Right renal cortex interstitium (tissue), 3 donors: Measurements from ENCODE around the gene ZCCHC2. TPM values are rescaled to one million over a fixed set of nuclear protein-coding genes. Genes with fewer than 3 reads are reported as not detected.

Source experiments
- DNase-seq, 3 donors: peaks; one replicate each; pipeline ENCODE4 v3.0.0-alpha.2; 2013; ENCODE audit warnings: low read depth in 3 of 3, low spot score in 2 of 3
- polyA plus RNA-seq, 3 donors: library from polyadenylated mRNA; unstranded; fragments of 120-200 nt; gene quantifications; one replicate each; pipeline ENCODE4 v1.2.1, GENCODE V29; 2013; ENCODE audit not compliant: insufficient read length in 3 of 3

ZCCHC2 gene
- polyA plus RNA-seq, 3 donors: 14.5 to 16.5 (median 15.6) TPM

DNA sequence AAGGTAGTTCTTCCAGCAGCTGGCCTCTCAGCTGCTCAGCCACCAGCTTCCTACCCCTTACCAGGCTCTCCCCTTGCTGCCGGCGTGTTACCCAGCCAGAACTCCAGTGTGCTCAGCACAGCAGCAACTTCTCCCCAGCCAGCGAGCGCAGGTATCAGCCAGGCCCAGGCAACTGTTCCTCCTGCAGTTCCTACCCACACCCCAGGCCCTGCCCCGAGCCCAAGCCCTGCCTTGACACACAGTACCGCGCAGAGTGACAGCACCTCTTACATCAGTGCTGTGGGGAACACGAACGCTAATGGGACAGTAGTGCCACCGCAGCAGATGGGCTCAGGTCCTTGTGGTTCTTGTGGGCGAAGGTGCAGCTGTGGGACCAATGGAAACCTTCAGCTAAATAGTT is 52.0 kb downstream of the ZCCHC2 start:
- DNase-seq: no peak

GRCh38 chr18:62576271-62576670 is 53.4 kb downstream of the ZCCHC2 start:
- DNase-seq: no peak

DNA sequence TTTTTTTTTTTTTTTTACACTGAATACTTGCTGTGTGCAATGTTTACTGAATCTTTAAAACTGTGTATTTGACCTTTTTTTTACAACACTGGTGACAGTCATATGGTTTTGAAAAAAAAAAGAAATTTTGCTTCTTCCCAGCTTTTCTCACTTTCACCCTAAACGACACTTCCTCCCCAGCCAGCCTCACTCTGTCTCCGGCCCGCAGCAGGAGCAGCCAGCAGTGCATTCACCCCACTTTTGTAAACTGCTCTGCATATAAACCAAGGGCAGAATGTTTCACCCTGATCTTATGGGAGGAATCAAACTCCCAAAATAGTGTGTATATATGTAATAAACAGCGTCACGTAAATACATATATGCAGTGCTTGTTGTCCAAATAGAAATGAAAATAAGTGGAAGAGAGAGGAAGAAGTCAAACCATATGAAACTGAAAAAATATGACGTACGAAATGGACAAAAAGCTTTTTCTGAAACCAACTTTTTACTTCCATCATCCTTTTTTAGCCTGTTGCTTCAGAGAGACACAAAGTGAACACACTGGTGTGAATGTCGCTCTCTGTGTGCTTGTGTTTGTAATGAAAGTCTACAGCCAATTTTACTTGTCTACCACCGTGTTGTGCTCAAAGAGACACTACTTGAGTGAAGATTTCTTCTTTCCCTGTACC is 54.2 kb downstream of the ZCCHC2 start:
- DNase-seq: no peak

- DNase-seq: no peak
Observed at GRCh38 chr18:62577765-62578164, 54.9 kb downstream of the ZCCHC2 start.

DNA sequence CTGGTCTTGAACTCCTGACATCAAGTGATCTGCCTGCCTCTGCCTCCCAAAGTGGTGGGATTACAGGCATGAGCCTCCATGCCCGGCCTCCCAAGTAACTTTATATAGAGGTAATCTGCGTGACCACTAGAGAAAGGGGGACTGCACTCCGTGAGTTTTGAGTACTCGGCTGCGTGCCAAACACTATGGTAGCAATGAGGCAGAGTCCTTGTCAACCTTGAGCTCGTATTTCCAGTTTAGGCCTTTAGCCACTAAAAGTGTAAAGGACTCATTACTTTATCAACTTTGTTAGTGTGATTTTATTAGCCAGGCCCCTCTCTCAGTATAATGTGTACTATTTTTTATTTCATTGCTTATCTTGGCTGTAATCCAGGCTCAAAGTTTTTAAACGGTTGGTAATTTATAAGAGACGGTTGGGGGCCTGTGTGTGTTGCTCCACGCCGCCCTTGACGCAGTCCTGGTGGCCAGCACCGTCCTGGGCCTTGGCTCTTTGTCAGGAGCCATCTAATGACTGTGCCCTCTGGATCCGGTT is 56.2 kb downstream of the ZCCHC2 start:
- no peak for DNase-seq

- no peak for DNase-seq
Observed at GRCh38 chr18:62583376-62583775, 60.6 kb downstream of the ZCCHC2 start.

DNA sequence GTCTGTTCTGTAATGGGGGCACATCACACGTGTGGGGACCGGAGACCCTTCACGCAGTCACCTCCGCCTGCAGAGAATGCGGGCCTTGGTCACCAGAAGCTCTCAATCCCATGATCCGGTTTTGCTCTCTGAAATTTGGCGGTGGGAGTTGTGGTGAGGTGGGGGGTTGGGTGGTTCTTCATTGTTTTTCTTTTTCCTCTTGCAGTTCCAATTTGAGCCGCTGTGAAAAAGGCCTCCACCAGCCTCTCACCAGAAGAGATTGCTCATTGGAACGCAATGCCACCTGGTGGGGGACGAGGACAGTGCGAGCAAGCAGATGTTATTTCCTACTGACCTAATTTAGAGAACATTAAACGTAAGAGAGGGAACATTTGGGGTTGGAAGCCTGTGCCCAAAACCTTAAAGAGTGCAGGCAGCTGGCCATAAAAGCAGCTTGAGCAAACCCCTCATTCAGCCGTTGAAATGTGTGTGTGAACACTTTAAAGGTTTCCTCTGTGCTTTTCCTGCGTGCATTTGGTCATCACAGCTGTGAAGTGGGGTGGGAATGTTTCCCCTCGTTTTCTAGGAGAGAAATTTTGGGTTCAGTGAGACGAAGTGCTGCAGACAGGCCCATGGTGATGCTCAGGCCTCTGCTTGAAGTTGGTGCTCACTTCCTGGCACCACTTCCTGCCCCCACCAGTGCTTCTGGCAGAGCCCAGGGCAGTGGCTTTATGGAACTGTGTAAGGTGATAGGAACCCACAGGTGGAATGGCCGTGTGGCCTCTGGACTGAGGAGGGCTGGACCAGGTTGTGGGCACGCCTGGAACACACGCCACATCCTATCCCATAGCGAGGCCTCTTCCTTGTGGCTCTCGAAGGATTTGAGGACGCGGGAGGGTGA is 61.7 kb downstream of the ZCCHC2 start:
- peak; percentile 61 to 82 (median 76) for DNase-seq

DNA sequence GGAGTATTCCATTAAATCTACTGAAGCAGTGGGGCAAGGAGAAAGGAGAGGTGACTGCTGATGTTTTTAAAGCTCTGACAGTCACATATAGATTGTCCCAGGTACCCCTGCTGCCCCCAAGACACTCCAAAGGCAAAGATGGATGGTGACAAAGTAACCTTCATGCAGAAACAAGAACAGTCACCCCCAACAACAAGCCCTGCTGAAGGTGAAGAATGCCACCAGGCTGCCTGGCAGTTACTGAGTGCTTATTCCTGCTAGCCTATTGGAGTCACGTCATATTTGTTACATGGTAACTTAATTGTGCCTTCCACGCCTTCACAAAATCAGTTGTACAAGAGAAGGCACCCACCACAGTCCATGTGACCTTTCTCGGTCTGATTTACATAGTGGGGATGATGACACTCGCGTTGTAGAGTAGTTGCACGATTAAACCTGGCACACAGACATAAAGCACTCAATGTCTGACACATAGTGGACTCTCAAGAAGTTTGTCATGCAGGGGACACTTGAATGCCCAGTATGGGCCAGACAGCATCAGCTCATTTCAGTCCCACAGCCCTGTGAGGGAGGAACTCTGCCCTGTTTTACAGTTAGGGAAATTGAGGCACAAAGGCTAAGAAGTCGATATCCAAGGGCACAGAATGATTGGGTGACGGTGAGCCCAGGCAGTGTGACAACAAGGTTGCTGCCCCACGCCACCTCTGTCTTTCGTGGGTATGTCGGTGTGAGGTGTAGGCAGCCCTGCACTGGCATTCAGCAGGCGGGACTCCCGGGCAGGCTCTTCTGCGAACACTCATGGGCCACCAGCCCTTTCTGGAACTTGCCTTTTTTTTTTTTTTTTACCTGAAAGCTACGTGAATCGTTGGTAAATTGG is 62.7 kb downstream of the ZCCHC2 start:
- DNase-seq: no peak

DNA sequence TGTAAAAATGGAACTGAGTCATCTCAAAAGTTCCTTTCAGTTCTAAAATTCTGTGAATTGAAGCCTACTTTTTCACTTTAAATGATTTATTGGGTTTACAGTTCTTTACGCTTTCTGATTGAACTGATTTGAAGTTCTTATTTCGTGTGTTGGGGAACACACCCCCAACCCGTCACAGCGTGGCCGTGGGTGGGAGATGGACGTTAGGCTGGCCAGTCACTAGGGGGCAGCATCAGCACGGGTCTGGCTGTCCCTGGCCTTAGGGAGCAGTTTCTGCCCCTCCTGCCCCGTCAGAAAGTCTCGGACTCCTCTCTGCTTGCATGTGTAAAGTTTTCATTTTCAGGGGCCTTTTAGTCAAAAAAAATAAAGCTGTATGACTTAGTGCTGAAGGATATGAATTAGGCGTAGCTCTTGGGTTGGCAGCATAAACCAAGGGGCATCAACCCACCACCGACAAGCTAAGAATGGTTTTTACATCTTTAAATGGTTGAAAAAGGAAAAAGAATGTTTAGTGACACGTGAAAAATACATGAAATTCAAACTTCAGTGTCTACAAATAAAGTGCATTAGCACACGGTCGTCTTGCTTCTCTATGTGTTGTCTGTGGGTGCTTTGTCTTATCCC is 63.4 kb downstream of the ZCCHC2 start:
- DNase-seq: no peak

- no peak for DNase-seq
Observed at GRCh38 chr18:62586781-62587487, 64.1 kb downstream of the ZCCHC2 start.

DNA sequence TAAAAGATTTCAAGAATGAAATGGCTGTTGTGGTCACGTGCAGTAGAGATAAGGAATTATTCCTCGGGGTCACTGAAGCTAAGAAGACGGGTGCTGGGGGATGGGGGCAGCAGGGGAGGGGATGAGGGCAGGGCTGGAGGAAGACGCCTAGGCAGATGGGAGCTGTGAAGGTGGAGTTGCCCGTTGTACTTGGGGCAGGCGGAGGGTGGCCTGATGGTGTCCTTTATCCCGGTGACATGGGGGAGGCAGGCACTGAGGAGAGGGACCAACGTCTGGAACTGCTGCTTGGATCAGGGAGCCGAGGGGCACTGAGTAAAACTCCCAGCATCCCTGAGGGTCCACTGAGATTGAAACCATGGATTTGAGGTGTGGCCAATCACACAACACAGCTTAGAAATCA is 64.9 kb downstream of the ZCCHC2 start:
- DNase-seq: no peak

GRCh38 chr18:62588217-62588616 is 65.4 kb downstream of the ZCCHC2 start:
- DNase-seq: no peak

GRCh38 chr18:62590799-62591590 is 68.2 kb downstream of the ZCCHC2 start:
- DNase-seq: no peak

DNA sequence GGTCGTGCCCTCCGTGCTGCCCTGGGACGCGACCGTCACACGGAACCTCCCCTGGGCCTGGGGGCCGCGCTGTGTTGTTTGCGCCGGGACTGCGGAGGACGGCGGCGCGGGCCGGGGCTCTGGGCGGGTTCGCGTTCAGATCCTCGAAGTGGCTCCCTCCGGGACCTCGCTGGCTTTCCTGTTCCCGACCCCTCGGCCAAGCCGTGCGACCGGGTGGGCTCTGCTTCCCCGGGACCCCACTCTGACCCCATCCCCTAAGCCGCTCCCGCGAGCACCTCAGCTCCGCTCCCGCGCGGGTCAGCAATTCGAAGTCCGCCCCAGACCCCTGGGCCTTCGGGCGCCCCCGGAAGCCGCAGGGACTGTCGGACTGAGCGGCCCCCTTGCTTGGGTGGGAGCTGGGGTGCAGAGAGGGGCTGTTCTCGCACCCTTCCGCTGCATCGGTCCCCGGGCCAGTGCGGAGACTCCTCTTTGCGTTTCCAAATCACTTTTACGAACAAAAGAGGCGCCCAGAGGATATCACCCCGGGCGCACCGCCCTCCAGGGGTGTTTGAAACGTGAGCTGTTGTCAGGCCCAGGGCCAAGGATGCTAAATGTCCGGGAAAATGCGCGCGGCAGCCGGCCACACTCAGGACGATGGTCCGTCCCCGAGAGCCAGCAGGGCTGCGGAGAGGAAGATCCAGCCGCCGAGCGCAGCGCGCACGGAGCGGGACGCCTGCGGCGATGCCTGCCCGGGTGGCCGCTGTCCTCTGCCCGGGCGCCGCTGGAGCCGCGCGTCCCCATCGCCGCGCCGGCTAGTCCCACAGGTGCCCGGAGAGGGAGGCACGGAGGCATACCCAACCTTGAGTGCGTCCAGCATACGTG is 73.5 kb downstream of the ZCCHC2 start:
- DNase-seq: no peak

GRCh38 chr18:62601871-62602270 is 79.0 kb downstream of the ZCCHC2 start:
- DNase-seq: no peak

- no peak for DNase-seq
Observed at GRCh38 chr18:62602706-62603105, 79.9 kb downstream of the ZCCHC2 start.

DNA sequence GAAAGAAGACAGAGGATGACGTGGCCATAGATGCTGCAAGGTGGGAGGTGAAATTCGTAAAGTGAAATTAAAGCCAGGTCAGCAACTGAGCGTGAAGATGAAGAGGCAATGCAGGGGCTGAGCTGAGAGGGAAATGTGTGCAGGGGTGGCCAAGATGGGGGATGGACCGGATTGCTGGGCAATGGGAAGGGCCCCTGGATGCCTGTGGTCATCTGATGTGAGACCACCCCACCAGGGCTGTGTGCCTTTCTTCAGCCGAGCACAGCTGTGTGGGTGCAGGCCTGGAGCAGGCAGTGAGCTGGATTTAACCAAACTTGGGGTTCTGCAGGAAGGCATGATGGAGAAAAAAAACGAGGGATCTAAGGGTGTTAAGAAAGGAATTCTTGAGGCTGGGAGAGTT is 80.4 kb downstream of the ZCCHC2 start:
- no peak for DNase-seq

DNA sequence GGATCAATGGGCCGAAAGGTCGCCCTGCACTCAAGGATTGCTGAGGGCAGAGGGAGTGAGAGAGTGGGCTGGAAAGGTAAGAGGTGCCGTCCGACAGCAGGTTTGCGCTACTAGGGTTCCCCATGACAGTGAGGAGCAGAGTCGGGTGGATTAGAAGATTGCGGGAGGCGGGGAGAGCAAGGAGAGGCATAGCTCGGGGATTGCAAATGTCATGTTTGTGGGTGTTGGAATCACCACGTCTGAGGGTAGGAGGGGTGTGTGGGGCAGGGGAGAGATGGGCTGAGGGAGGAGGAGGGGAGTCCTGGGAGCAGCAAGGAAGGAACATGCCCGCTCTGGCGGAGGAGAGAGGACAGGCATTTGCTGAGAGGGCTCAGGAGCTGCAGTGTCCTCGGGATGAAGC is 81.2 kb downstream of the ZCCHC2 start:
- no peak for DNase-seq
